ENCODE data around the gene PUM2.

- TF ChIP-seq ELF4 (IDR thresholded peaks at IDR 0.05) (no peak), TARDBP (IDR thresholded peaks at IDR 0.05) (no peak), BHLHE40 (IDR thresholded peaks at IDR 0.05; ENCODE audit: borderline replicate concordance) (no peak)
Measured at GRCh38 chr2:20224164-20224715, 126.4 kb downstream of the PUM2 start.
